Nucleus accumbens (tissue), 56 donors: ENCODE data around the gene PIK3R5.
A peak's percentile ranks its signal among the peaks of the same experiment; 100 is the strongest.
"Not testable (repeated sequence)": the region's sequence is repeated elsewhere in the genome, so short reads cannot be mapped to it uniquely, and the experiment has no call there.

Experiments used
- DNase-seq, 56 donors: peaks; one replicate each; lab custom pipeline; 2025; lab: John Stamatoyannopoulos, UW

The PIK3R5 gene

DNA sequence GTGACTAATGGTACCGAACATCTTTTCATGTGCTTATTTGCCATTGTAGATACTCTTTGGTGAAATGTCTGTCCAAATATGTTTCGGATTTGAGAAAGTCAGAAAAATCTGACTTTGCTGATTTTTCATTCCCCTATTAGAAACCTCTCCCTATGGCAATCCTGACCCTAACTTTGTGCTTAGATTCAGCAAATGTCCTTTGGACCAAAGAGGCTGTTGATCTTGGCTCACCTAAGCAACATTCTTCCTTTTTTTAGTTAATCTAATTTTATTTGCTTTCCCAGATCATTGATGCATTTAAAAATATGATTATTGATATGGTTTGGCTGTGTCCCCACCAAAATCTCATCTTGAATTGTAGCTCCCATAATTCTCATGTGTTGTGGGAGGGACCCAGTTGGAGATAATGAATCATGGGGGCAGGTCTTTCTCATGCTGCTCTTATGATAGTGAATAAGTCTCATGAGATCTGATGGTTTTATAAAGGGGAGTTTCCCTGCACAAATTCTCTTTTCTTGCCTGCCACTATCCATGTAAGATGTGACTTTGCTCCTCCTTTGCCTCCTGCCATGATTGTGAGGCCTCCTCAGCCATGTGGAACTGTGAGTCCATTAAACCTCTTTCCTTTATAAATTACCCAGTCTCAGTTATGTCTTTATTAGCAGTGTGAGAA is 22.9 kb upstream of the PIK3R5 start:
- not testable (repeated sequence) for DNase-seq

DNA sequence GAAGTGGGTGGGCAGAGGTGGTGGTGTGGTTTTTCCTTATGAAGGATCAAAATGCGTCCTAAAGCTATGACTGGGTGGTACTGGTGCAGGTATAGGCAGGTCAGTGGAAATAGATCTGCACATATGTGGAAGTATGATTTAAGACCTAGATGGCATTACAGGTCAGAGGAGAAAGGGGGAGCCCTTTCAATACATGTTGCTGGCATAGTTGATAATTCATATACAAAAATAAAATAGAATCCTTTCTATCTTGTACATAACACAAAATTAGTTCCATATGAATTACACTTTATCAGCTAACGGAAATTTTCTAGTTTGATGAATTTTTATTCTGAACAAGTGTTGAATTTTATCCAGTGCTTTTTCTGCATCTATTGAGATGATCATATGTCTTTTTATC is 20.8 kb upstream of the PIK3R5 start:
- DNase-seq: no peak

DNA sequence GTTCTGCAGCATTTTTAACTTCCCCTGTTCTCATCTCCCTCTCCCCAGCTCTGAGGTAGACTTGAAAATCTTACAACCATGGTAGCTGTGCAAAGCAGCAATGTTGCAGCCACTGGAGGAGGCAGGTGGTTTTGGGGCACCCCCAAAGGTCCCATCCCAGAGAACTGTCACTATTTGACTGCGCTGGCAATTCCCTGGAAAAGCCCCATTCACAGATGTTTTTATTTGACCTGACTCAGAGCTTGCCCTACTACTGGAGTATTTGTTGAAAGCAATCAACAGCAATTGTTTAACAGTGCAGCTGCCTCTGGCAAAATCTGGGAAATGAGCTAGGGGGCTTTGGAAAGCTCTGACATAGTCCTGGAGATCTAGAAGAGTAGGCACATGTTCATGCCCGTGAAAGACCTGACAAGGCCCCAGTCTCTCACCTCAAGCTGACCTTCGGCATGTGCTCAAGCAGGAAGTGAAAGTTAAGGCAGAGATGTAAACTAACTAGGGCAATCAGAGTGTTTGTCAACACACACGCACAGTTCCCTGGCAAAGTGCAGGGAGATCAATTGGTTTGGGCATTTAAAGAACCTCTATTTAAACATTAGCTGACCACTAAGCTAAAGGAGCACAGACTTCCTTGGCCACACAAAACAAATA is 19.7 kb upstream of the PIK3R5 start:
- no peak for DNase-seq

DNA sequence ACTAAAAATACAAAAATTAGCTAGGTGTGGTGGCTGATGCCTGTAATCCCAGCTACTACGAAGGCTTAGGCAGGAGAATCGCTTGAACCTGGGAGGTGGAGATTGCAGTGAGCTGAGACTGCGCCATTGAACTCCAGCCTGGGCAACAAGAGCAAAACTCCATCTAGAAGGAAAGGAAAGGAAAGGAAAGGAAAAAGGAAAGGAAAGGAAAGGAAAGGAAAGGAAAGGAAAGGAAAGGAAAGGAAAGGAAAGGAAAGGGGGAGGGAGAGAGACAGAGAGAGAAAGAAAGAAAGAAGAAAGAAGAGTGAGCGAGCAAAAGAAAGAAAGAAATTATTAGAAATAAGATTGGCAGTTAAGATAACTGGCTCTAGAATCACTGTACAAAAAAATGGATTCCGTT is 18.7 kb upstream of the PIK3R5 start:
- DNase-seq: not testable (repeated sequence)

DNA sequence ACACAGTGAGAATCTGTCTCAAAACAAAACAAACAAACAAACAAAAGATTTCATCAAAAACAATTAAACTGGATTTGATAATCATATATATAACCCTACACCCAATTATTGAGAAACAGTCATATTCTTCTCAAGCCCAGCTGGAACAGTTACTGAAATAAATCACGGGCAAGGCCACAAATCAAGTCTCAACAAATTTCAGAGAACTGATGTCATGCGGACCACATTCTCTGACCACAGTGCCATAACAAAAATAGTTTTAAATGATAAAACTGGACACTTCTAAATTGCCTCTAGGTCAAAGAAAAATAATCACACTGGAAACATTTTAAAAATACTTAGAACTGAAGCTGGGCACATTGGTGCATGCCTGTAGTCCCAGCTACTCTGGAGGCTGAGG is 15.9 kb upstream of the PIK3R5 start:
- DNase-seq: no peak

DNA sequence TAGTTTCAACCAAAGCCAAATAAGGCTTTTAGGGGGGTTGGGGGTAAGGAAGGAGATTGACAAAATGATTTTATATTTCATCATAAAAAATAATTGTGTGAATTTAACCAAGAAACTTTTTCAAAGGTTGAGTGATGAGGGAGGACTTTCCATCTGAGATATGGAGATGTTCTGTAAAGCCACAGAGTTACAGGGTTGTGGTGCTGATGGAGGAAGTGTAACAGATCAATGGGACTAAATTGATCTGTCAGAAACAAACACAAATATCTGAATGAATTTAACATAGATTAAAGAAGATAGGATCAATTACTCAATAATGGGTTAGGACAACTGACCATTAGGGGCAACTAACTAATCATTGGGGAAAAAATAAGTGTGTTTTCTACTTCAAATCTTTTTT is 14.2 kb upstream of the PIK3R5 start:
- no peak for DNase-seq

DNA sequence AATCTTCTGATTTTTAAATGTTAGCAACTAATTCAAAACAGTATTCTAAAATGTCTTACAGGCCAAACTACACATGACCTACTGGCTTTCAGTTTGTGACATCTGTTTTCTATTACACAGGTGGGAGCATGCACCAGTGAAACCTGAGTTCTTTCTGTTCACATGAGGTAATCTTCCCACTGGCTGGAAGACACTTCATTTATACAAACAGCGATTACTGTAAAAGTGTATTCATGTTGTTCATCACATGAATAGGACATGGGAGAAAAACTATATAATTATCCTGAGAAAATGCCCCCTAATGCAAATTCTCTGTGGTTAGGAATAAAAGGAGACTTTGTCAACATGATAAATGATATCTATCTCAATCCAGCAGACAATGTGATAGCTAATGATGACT is 11.1 kb upstream of the PIK3R5 start:
- DNase-seq: no peak

DNA sequence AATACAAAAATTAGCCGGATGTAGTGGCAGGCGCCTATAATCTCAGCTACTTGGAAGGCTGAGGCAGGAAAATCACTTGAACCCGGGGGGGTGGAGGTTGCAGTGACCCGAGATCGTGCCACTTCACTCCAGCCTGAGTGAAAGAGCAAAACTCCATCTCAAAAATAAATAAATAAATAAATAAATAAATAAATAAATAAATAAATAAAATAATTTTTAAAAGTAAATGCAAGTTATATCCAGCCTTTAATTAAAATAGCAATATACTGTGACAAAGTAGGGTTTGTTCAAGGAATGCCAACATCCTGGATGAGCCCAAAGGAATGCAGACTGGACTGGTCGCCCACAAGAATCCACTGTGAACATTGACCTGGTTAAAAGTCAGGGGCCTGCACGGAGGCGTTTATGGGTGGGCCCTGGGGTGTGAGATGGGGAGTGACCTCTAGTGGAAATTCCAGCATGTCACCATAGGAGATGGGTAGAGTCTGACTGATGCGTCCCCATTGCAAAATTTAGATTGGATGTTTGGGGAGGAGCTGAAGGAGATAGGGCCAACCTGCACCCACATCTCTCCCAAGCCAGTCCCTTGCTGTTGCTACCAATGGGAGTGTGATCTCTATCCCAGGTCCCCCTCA is 9.7 kb upstream of the PIK3R5 start:
- DNase-seq: no peak

DNA sequence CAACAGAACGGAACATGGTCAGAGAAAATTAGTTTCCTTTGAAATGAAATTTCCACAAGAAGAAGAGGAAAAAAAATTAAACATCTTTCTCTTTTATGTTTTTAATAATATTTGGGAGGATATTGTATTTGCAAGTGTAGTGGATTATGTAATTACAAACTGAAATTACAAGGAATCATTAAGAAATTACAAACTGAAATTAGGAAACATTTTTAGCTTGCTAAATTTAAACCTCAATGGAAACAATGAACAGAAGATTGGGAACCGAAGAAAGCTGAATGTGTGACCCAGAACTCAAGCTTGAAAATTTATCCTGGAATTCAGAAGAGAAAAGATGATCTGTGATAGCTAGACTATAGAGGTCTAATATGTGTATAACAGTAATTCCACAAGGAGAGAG is 4.4 kb upstream of the PIK3R5 start:
- no peak for DNase-seq

DNA sequence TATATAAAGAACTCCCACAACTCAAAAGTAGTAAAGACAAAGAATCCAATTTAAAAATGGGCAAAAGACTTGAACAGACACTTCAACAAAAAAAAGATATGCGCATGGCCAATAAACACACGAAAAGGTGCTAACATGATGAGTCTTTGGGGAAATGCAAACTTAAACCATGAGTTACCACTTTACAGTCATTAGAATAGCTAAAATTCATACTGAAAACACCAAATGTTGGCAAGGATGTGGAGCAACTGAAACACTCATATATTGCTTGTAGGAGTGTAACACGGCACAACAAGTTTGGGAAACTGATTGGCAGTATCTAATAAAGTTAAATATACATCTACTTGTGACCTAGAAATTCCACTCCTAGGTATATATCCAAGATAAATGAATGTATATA is 3.0 kb upstream of the PIK3R5 start:
- DNase-seq: no peak

DNA sequence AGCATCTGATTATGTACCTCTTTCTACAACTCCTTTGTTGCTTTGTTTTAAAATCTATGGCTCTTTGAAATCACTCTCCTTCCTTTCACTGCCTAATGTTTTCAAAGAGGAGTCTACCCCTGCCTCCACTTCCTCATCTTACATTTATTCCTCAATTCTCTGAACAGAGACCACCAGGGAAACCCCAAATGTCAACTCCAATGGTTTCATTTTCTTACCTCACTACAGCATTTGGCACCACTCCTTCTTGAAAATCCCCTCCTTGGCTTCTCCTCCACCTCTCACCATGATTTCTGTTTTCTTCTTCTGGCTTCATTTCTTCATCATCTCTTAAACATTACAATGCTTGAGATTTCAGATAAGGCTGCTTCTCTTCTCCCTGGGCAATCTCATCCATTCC is 2.4 kb upstream of the PIK3R5 start:
- no peak for DNase-seq

DNA sequence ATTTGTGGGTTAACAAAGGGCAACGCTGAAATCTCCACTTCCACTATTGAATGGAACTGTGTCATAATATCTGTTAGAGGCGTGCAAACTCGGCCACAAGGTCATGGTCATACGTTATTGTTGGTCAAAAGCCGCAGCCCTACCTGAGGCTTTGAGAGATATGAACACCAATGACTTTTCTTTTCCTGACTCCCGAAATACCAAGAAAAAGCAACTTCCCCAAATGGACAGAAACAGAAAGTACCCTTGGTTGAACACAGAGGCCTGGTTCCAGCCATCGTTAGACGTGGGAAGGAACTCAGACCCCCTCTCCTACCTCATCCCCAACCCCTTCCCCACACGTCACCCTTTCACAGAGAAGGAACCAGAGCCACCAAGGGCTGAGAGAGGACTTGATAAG is 1.4 kb upstream of the PIK3R5 start:
- peak in 2 of 56 donors; percentile 4 to 14 for DNase-seq

DNA sequence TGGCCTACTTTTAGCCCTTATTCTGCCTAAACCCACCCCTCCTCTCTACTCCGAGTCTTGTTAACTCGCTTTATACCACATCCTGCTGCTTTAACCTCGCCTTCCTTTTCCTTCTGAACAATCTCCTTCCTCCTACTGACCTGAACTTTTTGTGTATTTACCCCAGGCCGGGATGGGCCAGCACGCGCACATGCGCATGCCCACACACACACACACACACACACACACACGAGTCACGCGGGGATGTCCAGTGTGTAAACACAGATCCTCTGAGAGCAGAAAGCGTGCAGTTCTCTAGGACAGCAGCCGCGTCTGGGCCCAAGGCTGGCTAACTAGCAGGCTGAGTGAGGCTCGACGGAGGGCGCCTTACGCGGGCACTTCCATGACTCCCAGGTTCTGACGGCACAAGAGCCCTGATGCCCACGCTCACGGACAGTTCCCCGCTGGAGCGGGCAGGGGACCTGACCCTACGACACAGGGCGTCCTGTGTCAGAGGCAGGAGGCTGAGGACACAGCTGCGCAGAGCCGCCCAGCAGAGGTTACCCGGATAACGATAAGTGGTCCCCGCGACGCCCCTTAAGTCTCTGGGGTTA is 610 bp downstream of the PIK3R5 start:
- DNase-seq: no peak

DNA sequence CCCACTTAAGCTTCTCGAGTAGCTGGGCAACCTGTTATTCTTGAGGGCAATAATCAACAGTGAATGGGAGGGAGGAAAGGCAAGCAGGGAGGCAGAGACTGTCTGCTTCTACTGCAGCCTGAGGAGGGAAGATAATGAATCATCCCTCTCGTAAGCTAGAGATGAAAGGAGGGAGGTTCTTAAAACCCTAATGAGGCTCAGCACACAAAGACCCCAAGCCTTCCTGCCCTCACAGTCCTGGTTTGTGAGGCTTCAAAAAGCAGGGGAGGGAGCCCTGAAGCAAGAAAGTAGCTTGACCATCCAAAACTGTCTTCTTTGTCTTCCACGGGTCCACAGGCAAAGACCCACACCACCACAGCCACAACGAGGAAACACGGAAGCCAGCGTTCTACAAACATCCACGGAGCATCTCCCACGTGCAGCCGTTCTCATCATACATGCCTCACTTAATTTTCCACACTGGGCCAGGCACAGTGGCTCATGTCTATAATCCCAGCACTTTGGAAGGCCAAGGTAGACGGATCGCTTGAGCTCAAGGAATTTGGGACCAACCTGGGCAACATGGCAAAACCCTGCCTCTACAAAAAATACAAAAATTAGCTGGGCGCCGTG is 1.8 kb downstream of the PIK3R5 start:
- no peak for DNase-seq

DNA sequence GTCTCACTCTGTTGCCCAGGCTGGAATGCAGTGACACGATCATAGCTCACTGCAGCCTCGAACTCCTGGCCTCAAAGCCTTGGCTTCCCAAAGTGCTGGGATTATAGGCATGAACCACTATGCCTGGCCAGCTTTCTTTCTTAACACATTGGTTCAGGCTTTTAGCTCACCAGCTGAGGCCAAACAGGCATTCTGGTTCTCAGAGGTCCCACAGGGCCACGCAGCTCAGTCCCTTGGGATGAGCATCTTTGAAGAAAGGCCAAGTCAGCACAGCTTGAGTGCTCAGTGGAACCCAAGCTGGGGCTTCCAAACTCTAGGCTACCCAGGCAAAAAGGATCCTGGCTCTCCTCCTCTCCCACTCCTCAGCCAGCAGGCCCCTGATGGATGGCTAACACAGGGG is 2.5 kb downstream of the PIK3R5 start:
- no peak for DNase-seq

DNA sequence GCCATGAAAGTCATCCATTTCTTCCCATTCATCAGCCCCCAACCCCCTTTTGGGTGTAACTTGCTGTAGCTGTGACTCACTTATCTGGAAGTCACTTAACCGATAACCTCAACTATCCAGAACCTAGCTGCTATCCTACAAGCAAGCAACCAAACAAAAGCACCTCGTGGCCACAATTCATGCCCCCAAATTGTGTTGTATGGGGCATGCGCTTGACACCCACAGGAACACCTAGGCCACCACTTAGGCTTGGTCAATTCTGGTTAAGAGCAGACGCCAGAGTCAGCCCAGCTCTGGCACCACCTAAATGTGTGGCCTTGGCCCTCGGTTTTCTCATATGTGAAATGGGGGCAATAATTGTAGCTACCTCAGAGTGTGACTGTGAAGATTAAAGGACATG is 3.7 kb downstream of the PIK3R5 start:
- DNase-seq: no peak

DNA sequence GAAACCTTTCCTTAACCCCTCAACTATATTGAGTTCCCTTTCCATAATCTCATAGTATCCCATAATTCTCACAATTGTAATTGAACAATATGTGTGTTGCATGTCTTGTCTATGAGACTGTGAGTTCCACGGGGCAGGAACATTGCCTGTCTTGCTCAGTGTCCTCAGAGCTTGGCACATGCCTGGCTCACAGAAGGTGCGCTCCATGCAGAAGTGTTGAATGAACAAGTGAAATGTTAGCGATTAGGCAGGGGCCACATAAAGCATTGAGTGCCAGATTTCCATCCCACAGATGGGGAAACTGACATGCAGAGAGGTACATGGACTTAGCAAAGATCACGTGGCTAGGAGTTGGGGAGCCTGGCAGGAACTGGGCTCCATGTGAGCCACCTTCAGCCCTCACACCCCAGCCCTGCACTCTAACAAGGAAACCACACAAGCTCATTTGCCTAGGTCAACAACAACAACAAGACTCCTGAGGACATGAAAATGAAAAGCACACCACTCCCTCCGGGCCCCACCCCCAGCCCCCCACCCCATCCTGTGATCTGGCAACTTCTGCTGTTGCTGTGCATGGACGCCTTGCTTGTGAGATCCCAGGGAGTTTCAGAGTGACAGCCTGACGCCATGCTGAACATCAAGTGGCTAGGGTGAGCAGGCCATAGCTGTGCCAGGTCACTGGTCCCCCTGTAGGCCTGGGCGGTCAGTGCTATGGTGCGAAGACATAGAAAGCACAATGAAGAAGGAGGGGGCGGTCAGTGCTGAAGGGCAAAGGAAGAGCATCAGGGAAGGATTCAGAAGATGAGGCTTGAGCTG is 5.0 kb downstream of the PIK3R5 start:
- DNase-seq: no peak

DNA sequence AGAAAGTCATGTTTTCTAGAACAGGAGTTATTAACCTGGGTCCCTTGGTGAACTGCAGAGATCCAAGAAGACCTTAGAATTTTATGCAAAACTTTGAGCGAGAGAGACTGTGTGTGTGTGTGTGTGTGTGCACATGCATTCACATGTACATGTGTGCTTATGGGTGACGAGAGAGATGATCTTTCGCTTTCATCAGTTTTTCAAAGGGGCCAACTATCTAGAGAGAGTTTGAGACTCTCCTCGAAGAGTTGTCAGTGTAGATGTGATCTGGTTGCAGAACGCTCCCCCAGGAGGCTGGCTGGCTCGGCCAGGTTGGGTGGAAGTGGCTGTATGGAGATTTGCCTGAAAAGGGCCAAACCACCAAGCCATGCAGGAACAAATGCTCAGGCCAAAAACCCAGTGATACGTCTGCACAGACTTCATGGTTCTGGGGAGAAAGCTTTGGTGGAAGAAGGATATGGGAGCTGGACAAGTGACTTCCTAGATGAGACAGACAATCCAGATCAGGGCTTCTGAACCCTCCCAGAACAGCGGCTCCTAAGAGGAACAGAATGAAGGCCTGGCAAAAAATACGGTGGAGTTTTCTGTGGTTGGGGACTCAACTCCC is 6.1 kb downstream of the PIK3R5 start:
- no peak for DNase-seq

DNA sequence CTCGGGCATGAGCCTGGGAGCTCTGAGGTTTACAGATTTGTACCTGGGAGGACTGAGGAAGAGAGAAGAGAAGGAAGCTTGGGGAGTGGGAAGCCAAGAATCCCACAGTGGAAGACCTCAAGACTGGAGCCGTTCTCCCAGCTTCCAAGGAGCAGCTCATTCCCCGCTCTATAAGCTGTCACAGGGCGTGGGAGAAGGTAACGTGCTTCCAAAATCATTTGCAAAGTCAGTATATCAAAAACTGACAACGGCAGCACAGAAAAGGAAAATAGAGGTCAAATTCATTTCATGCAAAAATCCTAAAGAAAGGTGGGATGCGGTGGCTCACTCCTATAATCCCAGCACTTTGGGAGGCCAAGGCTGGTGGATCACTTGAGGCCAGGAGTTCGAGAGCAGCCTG is 7.8 kb downstream of the PIK3R5 start:
- DNase-seq: no peak

DNA sequence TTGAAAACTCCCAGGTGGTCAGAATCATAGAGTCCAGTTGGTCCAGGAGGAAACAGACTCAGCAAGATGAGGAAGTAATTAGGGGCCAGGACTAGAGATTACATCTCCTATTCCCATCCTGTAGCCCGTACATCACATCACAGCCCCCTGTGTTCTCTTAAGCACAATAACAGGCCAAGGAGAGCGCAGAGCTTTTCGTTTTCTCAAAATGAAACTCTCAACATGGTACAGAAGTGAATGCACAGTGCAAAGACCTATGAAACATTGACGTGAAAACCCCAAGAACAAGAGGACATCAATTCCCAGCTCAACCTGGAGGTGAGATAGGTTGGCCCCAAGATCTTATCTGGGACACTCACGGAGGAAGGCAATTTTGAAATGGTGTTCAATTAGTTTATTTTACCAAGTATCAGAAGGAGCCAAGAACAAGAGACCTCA is 9.0 kb downstream of the PIK3R5 start:
- DNase-seq: no peak
